Ascending aorta (tissue), 2 donors: ENCODE measurements around the gene PPM1K. TPM values are rescaled to one million over a fixed set of nuclear protein-coding genes. Genes with fewer than 3 reads are reported as not detected.
A peak's percentile ranks its signal among the peaks of the same experiment; 100 is the strongest.

ENCODE experiments used
- DNase-seq, 2 donors: peaks; one replicate each; pipeline ENCODE4 v3.0.0-alpha.2; 2019; ENCODE audit warnings: low spot score in 2 of 2
- H3K27ac ChIP-seq, 2 donors: fragments of 200-600 bp; sonication (generic); one replicate each; pipeline ENCODE4 v1.5.1; 2016 to 2017; ENCODE audit warnings: mild to moderate bottlenecking in 1 of 2
- H3K27me3 ChIP-seq: fragments of 200-600 bp; sonication (generic); one replicate; pipeline ENCODE4 v1.5.1; 2017
- H3K36me3 ChIP-seq, 2 donors: fragments of 200-600 bp; sonication (generic); one replicate each; pipeline ENCODE4 v1.5.1; 2016
- H3K4me1 ChIP-seq, 2 donors: fragments of 200-600 bp; sonication (generic); one replicate each; pipeline ENCODE4 v1.5.1; 2016 to 2017; ENCODE audit warnings: mild to moderate bottlenecking in 1 of 2
- H3K4me3 ChIP-seq, 2 donors: fragments of 200-600 bp; sonication (generic); one replicate each; pipeline ENCODE4 v1.5.1; 2016 to 2017; ENCODE audit warnings: mild to moderate bottlenecking in 1 of 2
- H3K9me3 ChIP-seq, 2 donors: fragments of 200-600 bp; sonication (generic); one replicate each; pipeline ENCODE4 v1.5.1; 2016
- intact Hi-C: fragments of 100-400 bp; cut with DNase I; formaldehyde crosslinking; loops from one replicate; pipeline ENCODE4 v1.15.1; 2023
- total RNA-seq: library from RNA; depleted of rRNA; stranded (reverse); fragments of >200 nt; gene quantifications from one replicate; pipeline ENCODE4 v1.1.0, GENCODE V29; 2016
- TF ChIP-seq, protein P1 (sequence below), 3 experiments: fragments of 200-600 bp in 2 of 3; fragments of 450-650 bp in 1 of 3; sonication (generic) in 2 of 3; IDR thresholded peaks; one replicate each; pipeline ENCODE4 v1.5.1; 2016 to 2019; ENCODE audit warnings: antibody characterized with exemption in 3 of 3, mild to moderate bottlenecking in 1 of 3, moderate library complexity in 1 of 3

Gene PPM1K
- total RNA-seq, 1 donor from 2014 or later: 17.0 TPM

DNA sequence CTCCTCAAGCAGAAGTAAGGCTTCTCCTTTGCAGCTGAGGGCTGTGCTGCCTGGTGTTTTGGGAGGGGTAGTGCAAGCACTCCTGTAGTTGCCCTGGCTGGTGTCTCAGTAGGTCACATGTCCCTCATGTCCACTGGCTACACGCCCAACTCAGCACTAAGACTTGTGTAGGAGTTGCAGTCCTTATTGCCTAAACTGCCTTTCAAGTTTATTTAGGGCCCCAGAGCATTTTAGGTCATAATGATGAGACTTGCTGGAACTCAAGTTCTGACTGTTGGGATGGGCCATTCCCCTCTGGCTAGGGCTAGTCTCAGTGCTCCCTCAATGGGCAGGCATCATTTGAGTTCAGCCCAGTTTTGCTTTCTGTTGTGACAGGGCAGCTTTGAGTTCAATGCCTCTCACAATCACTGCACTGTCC is 44.1 kb downstream of the PPM1K start:
- intact Hi-C loops: no loop called here
- H3K4me3 ChIP-seq: no peak overlapping the region
- H3K27ac ChIP-seq: no peak overlapping the region
- H3K9me3 ChIP-seq: peaks cover 0 to 9% of the 10 kb centered on the region in 2 donors
- TF ChIP-seq, protein P1, sequence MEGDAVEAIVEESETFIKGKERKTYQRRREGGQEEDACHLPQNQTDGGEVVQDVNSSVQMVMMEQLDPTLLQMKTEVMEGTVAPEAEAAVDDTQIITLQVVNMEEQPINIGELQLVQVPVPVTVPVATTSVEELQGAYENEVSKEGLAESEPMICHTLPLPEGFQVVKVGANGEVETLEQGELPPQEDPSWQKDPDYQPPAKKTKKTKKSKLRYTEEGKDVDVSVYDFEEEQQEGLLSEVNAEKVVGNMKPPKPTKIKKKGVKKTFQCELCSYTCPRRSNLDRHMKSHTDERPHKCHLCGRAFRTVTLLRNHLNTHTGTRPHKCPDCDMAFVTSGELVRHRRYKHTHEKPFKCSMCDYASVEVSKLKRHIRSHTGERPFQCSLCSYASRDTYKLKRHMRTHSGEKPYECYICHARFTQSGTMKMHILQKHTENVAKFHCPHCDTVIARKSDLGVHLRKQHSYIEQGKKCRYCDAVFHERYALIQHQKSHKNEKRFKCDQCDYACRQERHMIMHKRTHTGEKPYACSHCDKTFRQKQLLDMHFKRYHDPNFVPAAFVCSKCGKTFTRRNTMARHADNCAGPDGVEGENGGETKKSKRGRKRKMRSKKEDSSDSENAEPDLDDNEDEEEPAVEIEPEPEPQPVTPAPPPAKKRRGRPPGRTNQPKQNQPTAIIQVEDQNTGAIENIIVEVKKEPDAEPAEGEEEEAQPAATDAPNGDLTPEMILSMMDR (IDR thresholded peaks at IDR 0.05): no peak
- peak in 1 of 2 donors; percentile 23 for DNase-seq
- no peaks in the 10 kb centered on the region for H3K4me1 ChIP-seq
- H3K36me3 ChIP-seq: no peaks in the 10 kb centered on the region
- H3K27me3 ChIP-seq: no peaks in the 10 kb centered on the region

DNA sequence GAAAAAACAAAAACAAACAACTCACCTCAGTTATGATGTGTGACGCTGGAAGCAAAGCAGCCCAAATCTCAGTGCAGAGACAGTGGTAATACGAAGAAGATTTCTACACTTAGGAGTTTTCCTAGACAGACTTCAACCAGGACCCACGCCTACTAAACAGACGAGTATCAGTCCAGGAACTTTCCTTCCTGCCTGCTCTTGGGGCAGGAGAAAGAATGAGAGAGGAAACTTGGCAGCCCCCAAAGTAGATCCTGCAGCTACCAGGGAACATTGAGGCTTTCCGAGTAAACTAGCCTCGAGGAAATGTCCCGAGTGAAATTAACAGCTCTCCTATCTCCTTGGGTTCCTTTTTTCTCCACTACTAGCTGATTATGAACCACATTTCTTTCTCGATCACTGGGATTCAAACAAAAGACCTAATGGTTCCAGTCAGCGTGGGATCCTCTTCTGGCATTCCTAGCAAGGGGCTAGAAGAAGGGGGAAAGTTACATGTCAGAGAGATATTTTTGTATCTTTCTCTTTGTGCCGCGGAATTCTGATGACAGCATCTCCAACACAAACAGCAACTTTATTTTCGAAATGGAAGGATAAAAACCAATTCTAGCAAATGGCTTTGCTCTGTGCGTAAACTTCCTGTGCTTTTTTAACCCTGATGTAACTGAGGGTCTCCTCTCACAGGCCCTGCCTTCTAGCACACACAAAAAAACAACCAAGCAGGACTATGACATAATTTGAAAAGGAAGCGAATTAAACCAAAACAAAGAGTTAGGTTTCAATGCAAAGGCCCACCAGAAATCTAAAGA is 53.2 kb downstream of the PPM1K start:
- H3K4me1 ChIP-seq: peaks cover 0 to 7% of the 10 kb centered on the region in 2 donors
- H3K27ac ChIP-seq: peak overlapping the region; percentile 65 to 78
- TF ChIP-seq, protein P1 (IDR thresholded peaks at IDR 0.05): no peak
- DNase-seq: no peak
- no peaks in the 10 kb centered on the region for H3K27me3 ChIP-seq
- intact Hi-C loops: no loop called here
- no peaks in the 10 kb centered on the region for H3K9me3 ChIP-seq
- no peaks in the 10 kb centered on the region for H3K36me3 ChIP-seq
- H3K4me3 ChIP-seq: peak overlapping the region; percentile 49 to 62

DNA sequence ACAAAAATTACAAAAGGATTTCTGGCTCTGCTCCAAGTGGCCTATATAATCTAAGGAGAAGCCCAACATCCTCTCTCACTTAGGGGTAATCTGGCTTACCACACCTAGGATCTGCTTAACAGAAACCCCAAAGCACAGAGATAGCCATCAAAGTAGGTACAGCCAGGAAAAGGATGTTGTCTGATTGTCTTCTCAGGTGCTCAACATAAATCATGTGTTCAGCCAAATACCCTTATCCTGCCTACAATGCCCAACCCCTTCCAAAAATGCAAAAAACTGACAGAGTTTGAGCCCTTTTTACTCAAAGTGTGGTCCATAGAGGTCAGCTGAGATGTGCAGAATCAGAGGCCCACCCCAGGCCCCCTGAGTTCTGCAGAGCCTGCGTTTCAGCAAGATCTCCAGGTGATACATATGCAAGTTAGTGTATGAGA is 53.9 kb downstream of the PPM1K start:
- Histone ChIP-seq H3K36me3 (no peaks in the 10 kb centered on the region), H3K4me3 (peak overlapping the region; percentile 49 to 62), H3K27me3 (no peaks in the 10 kb centered on the region), H3K4me1 (peaks cover 0 to 7% of the 10 kb centered on the region in 2 donors), H3K9me3 (no peaks in the 10 kb centered on the region), H3K27ac (peak overlapping the region; percentile 65 to 78)
- no peak for DNase-seq
- TF ChIP-seq, protein P1 (IDR thresholded peaks at IDR 0.05): no peak
- intact Hi-C loops: no loop called here

DNA sequence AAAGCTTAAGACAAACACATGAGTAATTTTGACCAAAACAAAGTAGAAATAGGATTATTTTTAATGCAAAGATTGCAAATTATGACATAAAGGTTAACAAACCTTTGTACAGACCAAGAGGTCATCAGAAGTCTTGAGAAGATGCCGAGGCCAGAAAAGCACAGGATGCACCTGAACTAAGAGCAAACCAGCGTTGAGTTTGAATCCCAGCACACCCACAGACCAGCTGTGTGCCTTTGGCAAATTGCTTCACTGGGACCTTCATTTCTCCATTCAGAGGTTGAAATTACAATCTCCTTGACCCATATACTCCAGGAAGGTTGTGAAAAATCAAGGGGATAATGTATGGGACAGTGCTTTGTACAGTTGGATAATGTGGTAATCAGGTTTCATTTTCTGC is 56.6 kb downstream of the PPM1K start:
- H3K9me3 ChIP-seq: no peaks in the 10 kb centered on the region
- intact Hi-C loops: no loop called here

DNA sequence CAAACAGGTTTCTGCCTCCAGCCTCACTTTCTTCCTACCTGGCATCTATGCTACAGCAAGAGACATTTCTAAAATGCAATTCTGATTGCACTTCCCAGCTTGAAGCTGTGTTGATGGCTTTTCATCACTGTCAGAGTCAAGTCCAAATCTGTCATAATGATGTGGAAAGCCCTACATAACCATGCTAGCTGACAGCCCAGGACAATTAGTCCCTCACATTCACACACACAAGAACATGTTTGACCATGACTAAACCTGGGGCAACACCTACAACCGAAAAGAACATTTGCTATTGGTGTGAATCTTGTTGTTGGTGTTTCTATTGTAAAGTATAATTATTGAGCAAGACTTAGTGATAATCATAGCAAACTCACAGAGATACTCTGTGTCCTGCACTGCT is 58.2 kb downstream of the PPM1K start:
- Histone ChIP-seq H3K9me3 (no peaks in the 10 kb centered on the region), H3K27ac (no peak overlapping the region), H3K27me3 (no peaks in the 10 kb centered on the region), H3K36me3 (no peaks in the 10 kb centered on the region), H3K4me1 (peaks cover 0 to 7% of the 10 kb centered on the region in 2 donors), H3K4me3 (no peak overlapping the region)
- no peak for DNase-seq
- intact Hi-C loops: no loop called here
- TF ChIP-seq, protein P1 (IDR thresholded peaks at IDR 0.05): no peak

More for the DNA sequence above, 56.6 kb downstream of the PPM1K start:
- no peaks in the 10 kb centered on the region for H3K27me3 ChIP-seq
- no peak overlapping the region for H3K27ac ChIP-seq
- H3K4me3 ChIP-seq: no peak overlapping the region
- H3K4me1 ChIP-seq: peaks cover 0 to 7% of the 10 kb centered on the region in 2 donors
- no peaks in the 10 kb centered on the region for H3K36me3 ChIP-seq
- TF ChIP-seq, protein P1 (IDR thresholded peaks at IDR 0.05): no peak
- no peak for DNase-seq
